Measurements from ENCODE around the gene ARVCF.

GRCh38 chr22:20064545-20065262 lies 48.1 kb upstream of the ARVCF start:
- no peak for TF ChIP-seq CTCF (IDR thresholded peaks at IDR 0.05; ENCODE audit: low read length)
- no peak for TF ChIP-seq EZH2 (IDR thresholded peaks at IDR 0.05; ENCODE audit: borderline replicate concordance, low read length)

Data from OCI-LY1 (cell line).